ENCODE measurements around the gene MOB3B. TPM values are rescaled to one million over a fixed set of nuclear protein-coding genes. Genes with fewer than 3 reads are reported as not detected.
"Not testable (repeated sequence)": the region's sequence is repeated elsewhere in the genome, so short reads cannot be mapped to it uniquely, and the experiment has no call there.

The MOB3B gene
- total RNA-seq, 3 donors from 2014 or later: 12.8 to 19.3 (median 13.1) TPM

- no peaks in the 10 kb centered on the region for H3K9me3 ChIP-seq
- peaks cover 4 to 14% of the 10 kb centered on the region in 2 donors for H3K4me1 ChIP-seq
- H3K27me3 ChIP-seq: no peaks in the 10 kb centered on the region
- no peak for DNase-seq (ENCODE audit: low spot score in 2 of 2)
- H3K4me3 ChIP-seq: no peak overlapping the region
- H3K36me3 ChIP-seq: no peaks in the 10 kb centered on the region
- no peak for TF ChIP-seq POLR2AphosphoS5 (IDR thresholded peaks at IDR 0.05)
- no peak for TF ChIP-seq CTCF (IDR thresholded peaks at IDR 0.05)
- no peak for TF ChIP-seq POLR2A (IDR thresholded peaks at IDR 0.05)
- intact Hi-C loops (cut with DNase I; ENCODE audit: low total_unique reads): no loop called here
- peak overlapping the region in 1 of 2 donors; percentile 46 for H3K27ac ChIP-seq
Observed at GRCh38 chr9:27469550-27469949, 60.1 kb downstream of the MOB3B start.

- Histone ChIP-seq H3K9me3 (no peaks in the 10 kb centered on the region), H3K27me3 (no peaks in the 10 kb centered on the region), H3K27ac (no peak overlapping the region), H3K4me3 (no peak overlapping the region), H3K36me3 (no peaks in the 10 kb centered on the region), H3K4me1 (peaks cover 4 to 13% of the 10 kb centered on the region in 2 donors)
- intact Hi-C loops (cut with DNase I; ENCODE audit: low total_unique reads): no loop called here
- no peak for TF ChIP-seq POLR2A (IDR thresholded peaks at IDR 0.05)
- no peak for TF ChIP-seq CTCF (IDR thresholded peaks at IDR 0.05)
- TF ChIP-seq POLR2AphosphoS5 (IDR thresholded peaks at IDR 0.05): no peak
- DNase-seq (ENCODE audit: low spot score in 2 of 2): no peak
Observed at GRCh38 chr9:27468462-27469110, 61.0 kb downstream of the MOB3B start.

GRCh38 chr9:27468000-27468399, 61.6 kb downstream of the MOB3B start:
- H3K27me3 ChIP-seq: no peaks in the 10 kb centered on the region
- H3K27ac ChIP-seq: no peak overlapping the region
- peaks cover 0 to 7% of the 10 kb centered on the region in 2 donors for H3K4me1 ChIP-seq
- H3K36me3 ChIP-seq: no peaks in the 10 kb centered on the region
- no peak overlapping the region for H3K4me3 ChIP-seq
- no peak for DNase-seq (ENCODE audit: low spot score in 2 of 2)
- no peaks in the 10 kb centered on the region for H3K9me3 ChIP-seq
- intact Hi-C loops (cut with DNase I; ENCODE audit: low total_unique reads): no loop called here
- TF ChIP-seq CTCF (IDR thresholded peaks at IDR 0.05) (no peak), POLR2AphosphoS5 (IDR thresholded peaks at IDR 0.05) (no peak), POLR2A (IDR thresholded peaks at IDR 0.05) (no peak)

GRCh38 chr9:27467486-27467885, 62.1 kb downstream of the MOB3B start:
- H3K36me3 ChIP-seq: no peaks in the 10 kb centered on the region
- no peaks in the 10 kb centered on the region for H3K27me3 ChIP-seq
- no peak for DNase-seq (ENCODE audit: low spot score in 2 of 2)
- no peak overlapping the region for H3K27ac ChIP-seq
- intact Hi-C loops (cut with DNase I; ENCODE audit: low total_unique reads): no loop called here
- H3K9me3 ChIP-seq: no peaks in the 10 kb centered on the region
- H3K4me1 ChIP-seq: peaks cover 0 to 5% of the 10 kb centered on the region in 2 donors
- TF ChIP-seq CTCF (IDR thresholded peaks at IDR 0.05): no peak
- no peak for TF ChIP-seq POLR2A (IDR thresholded peaks at IDR 0.05)
- no peak for TF ChIP-seq POLR2AphosphoS5 (IDR thresholded peaks at IDR 0.05)
- no peak overlapping the region for H3K4me3 ChIP-seq

GRCh38 chr9:27466516-27466915, 63.1 kb downstream of the MOB3B start:
- DNase-seq (ENCODE audit: low spot score in 2 of 2); H3K9me3 ChIP-seq; H3K4me3 ChIP-seq; H3K27me3 ChIP-seq; intact Hi-C loops (cut with DNase I; ENCODE audit: low total_unique reads); H3K27ac ChIP-seq; H3K36me3 ChIP-seq; H3K4me1 ChIP-seq: not testable (repeated sequence)

- H3K36me3 ChIP-seq; H3K4me3 ChIP-seq; H3K4me1 ChIP-seq; H3K9me3 ChIP-seq; H3K27ac ChIP-seq; intact Hi-C loops (cut with DNase I; ENCODE audit: low total_unique reads); DNase-seq (ENCODE audit: low spot score in 2 of 2); H3K27me3 ChIP-seq: not testable (repeated sequence)
Observed at GRCh38 chr9:27464950-27465349, 64.7 kb downstream of the MOB3B start.
